SK-N-SH (cell line): ENCODE results near the gene HSPA1L.

ENCODE experiments used
- EP300 ChIP-seq, 2 experiments: IDR thresholded peaks; 2 replicates each; pipeline versions ENCODE4 v1.4.0 to v1.6.1; 2012; ENCODE audit warnings: borderline replicate concordance in 1 of 2, low read depth in 1 of 2, low read length in 1 of 2
- EZH2phosphoT487 ChIP-seq: fragments of 200-600 bp; sonication (generic); IDR thresholded peaks from 2 replicates; pipeline ENCODE4 v1.6.1; 2017; ENCODE audit warnings: low read depth, mixed run types, mild to moderate bottlenecking, antibody characterized with exemption, moderate library complexity, borderline replicate concordance
- FOXJ3 ChIP-seq: sonication (generic); formaldehyde crosslinking; IDR thresholded peaks from 2 replicates; pipeline ENCODE4 v1.5.1; 2020; ENCODE audit warnings: mild to moderate bottlenecking, missing genetic modification reagents
- POLR2AphosphoS5 ChIP-seq: IDR thresholded peaks from 2 replicates; pipeline ENCODE4 v1.6.1; 2012; ENCODE audit warnings: low read depth, low read length
- RAD21 ChIP-seq: IDR thresholded peaks from 2 replicates; pipeline ENCODE4 v1.6.1; 2012; ENCODE audit warnings: mild to moderate bottlenecking, low read length
- RFX5 ChIP-seq: IDR thresholded peaks from 2 replicates; pipeline ENCODE4 v1.6.1; 2012; ENCODE audit warnings: mild to moderate bottlenecking, improper control_type of control experiment, low read length
- SMC3 ChIP-seq: IDR thresholded peaks from 2 replicates; pipeline ENCODE4 v1.6.1; 2012; ENCODE audit warnings: low read depth, low read length, improper control_type of control experiment
- TCF12 ChIP-seq: IDR thresholded peaks from 2 replicates; pipeline ENCODE4 v1.4.0; 2012
- USF1 ChIP-seq: IDR thresholded peaks from 2 replicates; pipeline ENCODE4 v1.4.0; 2012; ENCODE audit warnings: low read depth, borderline replicate concordance
- TF ChIP-seq, protein P1 (sequence below): fragments of 200-600 bp; sonication (generic); IDR thresholded peaks from 2 replicates; pipeline ENCODE4 v1.6.1; 2017; ENCODE audit warnings: antibody characterized with exemption, mild to moderate bottlenecking, moderate library complexity
- TF ChIP-seq, protein P2 (sequence below): fragments of 150-350 bp; IDR thresholded peaks from 2 replicates; pipeline ENCODE4 v1.6.1; 2017; ENCODE audit warnings: antibody characterized with exemption, low read length, low read depth, borderline replicate concordance

DNA sequence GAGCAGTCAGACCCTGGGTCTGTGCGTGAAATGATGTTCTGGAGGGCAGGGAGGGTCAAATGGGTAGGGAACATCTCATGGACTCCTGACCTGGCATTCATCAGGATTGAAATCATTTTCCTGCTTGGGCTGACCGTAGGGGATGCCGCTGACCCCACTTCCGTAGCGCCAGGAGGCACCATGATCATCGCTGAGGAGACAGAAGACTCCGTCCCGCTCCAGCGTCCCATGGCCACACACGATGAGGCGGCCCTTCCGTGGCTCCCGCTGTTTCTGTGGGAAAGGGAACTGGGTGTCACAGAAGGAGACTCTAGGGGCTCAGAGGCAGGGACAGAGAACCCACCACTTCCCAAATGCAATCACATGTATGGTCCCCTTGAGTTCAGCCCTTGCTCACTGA is 45.3 kb upstream of the HSPA1L start:
- no peak for TF ChIP-seq EZH2phosphoT487
- no peak for TF ChIP-seq USF1
- no peak for TF ChIP-seq EP300 (IDR thresholded peaks at IDR 0.05; ENCODE audit: borderline replicate concordance in 1 of 2, low read depth in 1 of 2, low read length in 1 of 2)
- TF ChIP-seq, protein P1, sequence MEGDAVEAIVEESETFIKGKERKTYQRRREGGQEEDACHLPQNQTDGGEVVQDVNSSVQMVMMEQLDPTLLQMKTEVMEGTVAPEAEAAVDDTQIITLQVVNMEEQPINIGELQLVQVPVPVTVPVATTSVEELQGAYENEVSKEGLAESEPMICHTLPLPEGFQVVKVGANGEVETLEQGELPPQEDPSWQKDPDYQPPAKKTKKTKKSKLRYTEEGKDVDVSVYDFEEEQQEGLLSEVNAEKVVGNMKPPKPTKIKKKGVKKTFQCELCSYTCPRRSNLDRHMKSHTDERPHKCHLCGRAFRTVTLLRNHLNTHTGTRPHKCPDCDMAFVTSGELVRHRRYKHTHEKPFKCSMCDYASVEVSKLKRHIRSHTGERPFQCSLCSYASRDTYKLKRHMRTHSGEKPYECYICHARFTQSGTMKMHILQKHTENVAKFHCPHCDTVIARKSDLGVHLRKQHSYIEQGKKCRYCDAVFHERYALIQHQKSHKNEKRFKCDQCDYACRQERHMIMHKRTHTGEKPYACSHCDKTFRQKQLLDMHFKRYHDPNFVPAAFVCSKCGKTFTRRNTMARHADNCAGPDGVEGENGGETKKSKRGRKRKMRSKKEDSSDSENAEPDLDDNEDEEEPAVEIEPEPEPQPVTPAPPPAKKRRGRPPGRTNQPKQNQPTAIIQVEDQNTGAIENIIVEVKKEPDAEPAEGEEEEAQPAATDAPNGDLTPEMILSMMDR = no peak
- no peak for TF ChIP-seq RAD21
- no peak for TF ChIP-seq TCF12
- no peak for TF ChIP-seq SMC3
- no peak for TF ChIP-seq FOXJ3 (CRISPR knock-in tag)
- TF ChIP-seq RFX5 = no peak
- no peak for TF ChIP-seq POLR2AphosphoS5
- TF ChIP-seq, protein P2, sequence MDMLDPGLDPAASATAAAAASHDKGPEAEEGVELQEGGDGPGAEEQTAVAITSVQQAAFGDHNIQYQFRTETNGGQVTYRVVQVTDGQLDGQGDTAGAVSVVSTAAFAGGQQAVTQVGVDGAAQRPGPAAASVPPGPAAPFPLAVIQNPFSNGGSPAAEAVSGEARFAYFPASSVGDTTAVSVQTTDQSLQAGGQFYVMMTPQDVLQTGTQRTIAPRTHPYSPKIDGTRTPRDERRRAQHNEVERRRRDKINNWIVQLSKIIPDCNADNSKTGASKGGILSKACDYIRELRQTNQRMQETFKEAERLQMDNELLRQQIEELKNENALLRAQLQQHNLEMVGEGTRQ = no peak
